Measurements from ENCODE around the gene FANCI. TPM values are rescaled to one million over a fixed set of nuclear protein-coding genes. Genes with fewer than 3 reads are reported as not detected.
A peak's percentile ranks its signal among the peaks of the same experiment; 100 is the strongest.

Gene FANCI
- total RNA-seq, 8 experiments from 2014 or later: 2.3 to 62.2 (median 5.7) TPM

- in situ Hi-C loops (cut with MboI; ENCODE audit: low pct_unique_long_range_greater_than_20kb in 2 of 9, low sequenced_read_pairs in 9 of 9, unreplicated experiment in 9 of 9): loop anchor here in 2 of 9 experiments (10.0 to 25.0 kb wide), 2 partner anchors 62 to 99 kb away; no protein-coding TSS in a partner anchor
- no peak overlapping the region for H3K27ac ChIP-seq
- peak overlapping the region; percentile 51 to 63 (median 54) for H3K4me3 ChIP-seq
- peaks cover 23 to 50% of the 10 kb centered on the region in 2 donors for H3K4me1 ChIP-seq (replicated peaks in 1 of 2)
- no peak for ATAC-seq (replicated peaks in 6 of 8)
- WGBS, 10 experiments: 17 to 29% (median 25%) methylated on average over 1 to 4 of the region's 6 CpGs; no CpG with 5 or more reads in 5 of the 10 experiments
These were observed 119.4 kb downstream of the FANCI start for GRCh38 chr15:89363133-89363532.

DNA sequence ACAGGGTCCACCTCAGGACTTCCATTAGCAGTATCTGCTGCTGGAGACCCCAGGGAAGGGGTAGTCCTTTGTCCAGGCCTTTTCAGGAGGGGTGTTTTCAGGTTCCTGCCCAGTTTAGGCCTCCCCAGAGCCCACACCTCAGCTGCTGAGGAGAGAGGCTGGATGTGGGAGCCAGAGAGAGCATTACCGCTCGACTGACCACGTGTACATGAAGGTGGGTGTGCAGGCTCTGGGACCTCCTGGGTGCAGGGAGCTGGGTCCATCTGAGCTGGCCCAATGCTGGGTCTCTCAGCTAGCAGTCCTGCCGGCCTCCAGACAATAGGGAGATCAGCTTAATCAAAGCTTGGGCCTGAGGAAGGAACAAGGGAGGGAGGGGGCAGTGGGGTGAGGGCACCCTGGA lies 120.0 kb downstream of the FANCI start:
- H3K4me1 ChIP-seq (replicated peaks in 1 of 2): peaks cover 23 to 50% of the 10 kb centered on the region in 2 donors
- WGBS, 10 experiments: 20% methylated on average over 2 of the region's 4 CpGs; no CpG with 5 or more reads in 9 of the 10 experiments
- no peak overlapping the region for H3K27ac ChIP-seq
- in situ Hi-C loops (cut with MboI; ENCODE audit: low pct_unique_long_range_greater_than_20kb in 2 of 9, low sequenced_read_pairs in 9 of 9, unreplicated experiment in 9 of 9): loop anchor here in 2 of 9 experiments (10.0 to 25.0 kb wide), 2 partner anchors 61 to 99 kb away; no protein-coding TSS in a partner anchor
- ATAC-seq (replicated peaks in 6 of 8): no peak
- peak overlapping the region in 3 of 5 donors; percentile 51 to 63 (median 54) for H3K4me3 ChIP-seq

GRCh38 chr15:89364341-89364740 lies 120.6 kb downstream of the FANCI start:
- in situ Hi-C loops (cut with MboI; ENCODE audit: low pct_unique_long_range_greater_than_20kb in 2 of 9, low sequenced_read_pairs in 9 of 9, unreplicated experiment in 9 of 9): loop anchor here in 2 of 9 experiments (10.0 to 25.0 kb wide), 2 partner anchors 60 to 98 kb away; no protein-coding TSS in a partner anchor
- Histone ChIP-seq H3K27ac (no peak overlapping the region), H3K4me1 (replicated peaks in 1 of 2) (peaks cover 26 to 45% of the 10 kb centered on the region in 2 donors), H3K4me3 (peak overlapping the region in 2 of 5 donors; percentile 51 to 63)
- no peak for ATAC-seq (replicated peaks in 6 of 8)
- WGBS, 10 experiments: 0 to 67% (median 36%) methylated on average over 1 to 2 of the region's 6 CpGs; no CpG with 5 or more reads in 2 of the 10 experiments

- Histone ChIP-seq H3K4me1 (replicated peaks in 1 of 2) (peaks cover 31 to 42% of the 10 kb centered on the region in 2 donors), H3K4me3 (peak overlapping the region in 1 of 5 donors; percentile 63), H3K27ac (no peak overlapping the region)
- in situ Hi-C loops (cut with MboI; ENCODE audit: low pct_unique_long_range_greater_than_20kb in 2 of 9, low sequenced_read_pairs in 9 of 9, unreplicated experiment in 9 of 9): loop anchor here in 2 of 9 experiments (10.0 to 25.0 kb wide), 2 partner anchors 60 to 97 kb away; no protein-coding TSS in a partner anchor
- no peak for ATAC-seq (replicated peaks in 6 of 8)
- WGBS, 10 experiments: 0 to 67% (median 28%) methylated on average over 1 to 9 of the region's 13 CpGs; no CpG with 5 or more reads in 4 of the 10 experiments
These were observed 121.1 kb downstream of the FANCI start for GRCh38 chr15:89364741-89365450.

DNA sequence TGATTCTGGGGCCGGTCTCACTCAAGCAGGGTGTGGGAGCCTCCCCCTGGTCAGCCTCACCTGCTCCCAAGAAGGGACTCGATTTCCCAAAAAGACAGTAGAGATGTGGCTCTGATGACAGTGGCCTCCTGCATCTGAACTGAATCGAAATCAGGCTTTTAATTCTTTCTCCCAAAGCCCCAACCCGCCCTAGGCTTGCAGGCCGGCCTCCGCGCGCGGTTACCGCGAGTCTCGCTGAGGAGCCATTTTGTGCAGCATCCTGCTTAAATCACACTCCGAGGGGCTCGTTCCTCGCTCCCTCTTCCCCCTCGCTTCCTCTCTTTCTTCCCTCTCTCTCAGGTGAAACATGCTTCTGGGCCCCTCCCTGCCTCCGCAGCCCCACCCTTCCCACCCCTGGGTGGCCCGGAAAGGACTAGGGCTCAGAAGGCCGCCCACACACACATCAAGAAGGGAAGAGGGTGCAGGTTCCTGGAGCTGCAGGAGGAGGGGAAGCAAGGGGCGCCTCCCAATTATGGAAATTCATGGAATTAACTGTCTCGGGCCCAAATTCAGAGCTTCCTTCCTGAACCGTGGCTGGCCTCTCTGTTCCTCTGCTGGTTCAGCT lies 121.8 kb downstream of the FANCI start:
- in situ Hi-C loops (cut with MboI; ENCODE audit: low pct_unique_long_range_greater_than_20kb in 2 of 9, low sequenced_read_pairs in 9 of 9, unreplicated experiment in 9 of 9): loop anchor here in 2 of 9 experiments (10.0 to 25.0 kb wide), 2 partner anchors 59 to 97 kb away; no protein-coding TSS in a partner anchor

More for the DNA sequence above, 121.8 kb downstream of the FANCI start:
- H3K4me3 ChIP-seq: peak overlapping the region in 2 of 5 donors; percentile 2
- peaks cover 33 to 42% of the 10 kb centered on the region in 2 donors for H3K4me1 ChIP-seq (replicated peaks in 1 of 2)
- H3K27ac ChIP-seq: no peak overlapping the region
- no peak for ATAC-seq (replicated peaks in 6 of 8)
- 0 to 53% (median 18%) methylated on average over 2 of the region's 22 CpGs; no CpG with 5 or more reads in 7 of the 10 experiments for WGBS, 10 experiments

Other genes with a start within 250 kb of the FANCI start
- 10 to 100 TPM in 7 of 8 experiments, 1 to 10 TPM in 1; 9.9 to 35.4 (median 16.8) TPM for gene ABHD2, start 155.5 kb upstream of the FANCI start, total RNA-seq
- gene RLBP1, start 22.4 kb upstream of the FANCI start, total RNA-seq: under 1 TPM in 4 of 8 experiments, not detected in 4; 0.27 to 0.76 (median 0.40) TPM
- 10 to 100 TPM; 15.6 to 55.0 (median 23.4) TPM for gene POLG, start 90.8 kb downstream of the FANCI start, total RNA-seq